PFSK-1 (cell line): ENCODE results near the gene GABBR2.

Experiments used
- POLR2AphosphoS5 ChIP-seq: IDR thresholded peaks from 2 replicates; pipeline ENCODE4 v1.6.1; 2012; ENCODE audit warnings: low read depth, mild to moderate bottlenecking, control low read depth, low read length, moderate library complexity
- SIN3A ChIP-seq: IDR thresholded peaks from 2 replicates; pipeline ENCODE4 v1.6.1; 2012; ENCODE audit warnings: mild to moderate bottlenecking, low read length, moderate library complexity, borderline replicate concordance; ENCODE audit not compliant: insufficient read depth

- TF ChIP-seq SIN3A (no peak), POLR2AphosphoS5 (no peak)
Observed at GRCh38 chr9:98495530-98495929, 213.2 kb downstream of the GABBR2 start.
